CD4-positive, alpha-beta T cell treated with Interleukin-15 for 1 hour (primary cell): Measurements from ENCODE around the gene HNRNPC.
A peak's percentile ranks its signal among the peaks of the same experiment; 100 is the strongest.

Source experiments
- DNase-seq: peaks from one replicate; pipeline ENCODE4 v3.0.0-alpha.2; 2020

The HNRNPC gene

DNA sequence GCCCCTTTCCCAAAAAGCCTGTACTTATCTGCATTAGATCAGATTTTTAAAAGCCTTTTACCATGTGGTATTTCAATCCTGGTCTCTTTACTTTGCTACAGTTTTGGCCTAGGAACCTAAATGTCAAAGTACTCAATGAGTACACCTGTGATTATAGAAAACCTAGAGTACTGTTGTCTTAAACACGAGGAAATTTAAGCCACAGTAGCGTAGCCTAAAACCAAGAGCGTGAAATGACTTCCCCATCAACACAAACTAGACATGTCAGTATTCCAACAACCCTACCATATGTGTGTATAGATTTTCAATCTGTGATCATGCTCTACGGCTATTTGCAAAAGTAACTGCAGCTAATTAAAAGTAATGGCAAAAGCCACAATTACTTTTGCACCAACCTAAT lies 60.7 kb downstream of the HNRNPC start:
- no peak for DNase-seq

DNA sequence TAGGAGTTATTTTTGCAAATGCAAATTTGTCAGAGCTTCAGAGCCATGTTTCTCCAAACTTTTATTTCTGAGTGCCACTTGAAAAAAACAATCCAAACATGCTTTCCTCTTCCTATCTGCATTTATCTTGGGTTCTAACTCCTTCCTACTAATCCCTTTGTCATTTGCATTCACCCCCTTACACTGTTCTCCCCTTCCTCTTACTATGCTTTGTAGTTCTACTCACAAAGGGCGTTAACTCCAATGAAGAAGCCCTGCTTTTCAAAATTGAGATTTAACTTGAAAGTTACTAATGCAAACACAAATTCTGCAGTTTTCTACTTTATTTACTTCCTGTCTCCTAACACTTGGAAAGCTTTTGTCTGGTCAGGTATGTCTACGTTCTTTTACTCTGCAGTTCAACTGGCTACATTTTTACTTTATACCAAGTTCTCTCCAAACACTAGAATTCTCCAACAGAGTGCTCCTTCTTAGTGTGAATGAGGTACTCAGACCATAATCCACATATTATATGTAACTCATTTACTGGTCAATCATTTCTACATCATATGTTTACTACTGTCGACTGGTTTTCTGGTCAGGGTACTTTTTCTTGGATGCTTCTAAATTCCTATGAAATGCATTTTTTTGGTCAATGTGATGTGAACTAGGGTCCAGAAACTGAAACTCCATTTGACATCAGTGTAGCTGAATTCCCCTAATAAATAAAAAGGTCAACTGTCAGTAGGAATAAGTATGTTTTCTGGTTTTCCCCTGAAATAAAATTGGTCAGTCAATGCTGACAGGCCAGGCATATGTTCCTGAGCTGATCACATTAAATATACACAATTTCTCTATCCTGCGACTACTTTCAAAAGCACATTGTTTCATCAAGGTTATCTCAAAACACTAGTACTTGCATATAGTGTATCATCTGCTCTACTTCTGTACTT lies 62.2 kb downstream of the HNRNPC start:
- no peak for DNase-seq

DNA sequence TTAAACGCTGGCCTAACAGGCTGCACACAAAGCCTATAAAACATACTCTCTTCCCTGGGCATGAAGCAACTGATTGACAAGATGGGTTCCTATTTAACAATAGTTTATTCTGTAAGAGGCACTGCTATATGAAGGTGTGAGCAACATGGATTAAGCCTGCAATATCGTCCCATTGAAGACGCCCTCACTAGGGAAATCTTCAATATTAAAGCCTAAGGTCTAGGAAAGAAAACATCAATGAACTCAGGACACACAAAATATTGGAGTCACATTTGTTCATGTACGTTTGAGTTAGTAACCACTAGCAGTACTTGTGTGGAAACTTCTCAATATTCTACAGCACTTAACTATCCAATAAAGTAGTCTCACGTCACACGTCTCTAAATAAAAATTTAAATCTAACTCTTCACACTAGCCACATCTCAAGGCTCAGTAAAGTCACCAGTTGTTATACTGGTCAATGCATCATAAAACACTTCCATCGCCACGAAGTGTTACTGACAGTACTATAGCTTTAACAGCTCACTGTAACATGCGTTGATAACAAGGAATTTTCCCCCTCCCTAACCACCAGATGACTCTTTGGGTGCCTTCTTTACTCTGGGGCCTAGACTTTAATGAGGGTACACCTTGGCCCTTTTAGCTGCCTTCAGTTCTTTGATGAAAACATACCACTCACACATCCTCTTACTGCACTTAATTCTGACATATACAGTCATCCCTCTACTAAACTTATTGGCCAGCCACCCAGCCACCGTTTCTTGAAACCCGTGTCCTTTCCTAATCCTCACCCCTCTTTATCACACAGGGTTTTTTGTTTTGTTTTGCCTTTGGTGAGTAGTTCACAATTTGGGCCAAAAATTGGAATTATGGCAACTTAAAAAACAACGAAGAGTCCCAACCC lies 63.3 kb downstream of the HNRNPC start:
- DNase-seq, result no peak

DNA sequence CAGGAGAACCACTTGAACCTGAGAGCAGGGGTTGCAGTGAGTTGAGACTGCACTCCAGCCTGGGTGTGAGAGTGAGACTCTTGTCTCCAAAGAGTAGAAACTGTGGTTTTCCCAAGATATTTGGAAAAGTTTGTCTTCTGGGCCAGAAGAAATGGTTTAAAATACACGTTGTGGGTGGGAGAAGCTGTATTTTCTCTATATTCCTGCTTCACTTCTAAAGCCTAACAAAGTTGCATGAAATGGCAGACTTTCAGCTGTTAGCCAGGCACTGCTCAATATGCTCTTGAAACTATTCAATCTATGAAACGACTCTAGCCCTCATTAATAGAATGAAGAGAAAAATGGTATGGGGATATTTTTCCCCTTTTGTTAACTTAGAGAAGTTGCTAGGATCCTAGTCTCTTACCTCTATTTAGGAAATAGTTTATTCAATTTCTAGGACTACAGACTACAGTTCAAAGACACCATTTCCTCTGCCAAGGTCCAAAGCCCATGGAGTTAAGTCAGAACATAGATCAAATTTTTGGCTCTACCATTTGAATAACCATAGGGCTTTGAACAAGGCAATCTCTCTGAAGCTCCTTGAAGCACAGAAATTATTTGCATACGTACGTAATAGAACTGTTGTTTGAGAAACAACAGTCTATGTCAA lies 64.1 kb downstream of the HNRNPC start:
- no peak for DNase-seq

DNA sequence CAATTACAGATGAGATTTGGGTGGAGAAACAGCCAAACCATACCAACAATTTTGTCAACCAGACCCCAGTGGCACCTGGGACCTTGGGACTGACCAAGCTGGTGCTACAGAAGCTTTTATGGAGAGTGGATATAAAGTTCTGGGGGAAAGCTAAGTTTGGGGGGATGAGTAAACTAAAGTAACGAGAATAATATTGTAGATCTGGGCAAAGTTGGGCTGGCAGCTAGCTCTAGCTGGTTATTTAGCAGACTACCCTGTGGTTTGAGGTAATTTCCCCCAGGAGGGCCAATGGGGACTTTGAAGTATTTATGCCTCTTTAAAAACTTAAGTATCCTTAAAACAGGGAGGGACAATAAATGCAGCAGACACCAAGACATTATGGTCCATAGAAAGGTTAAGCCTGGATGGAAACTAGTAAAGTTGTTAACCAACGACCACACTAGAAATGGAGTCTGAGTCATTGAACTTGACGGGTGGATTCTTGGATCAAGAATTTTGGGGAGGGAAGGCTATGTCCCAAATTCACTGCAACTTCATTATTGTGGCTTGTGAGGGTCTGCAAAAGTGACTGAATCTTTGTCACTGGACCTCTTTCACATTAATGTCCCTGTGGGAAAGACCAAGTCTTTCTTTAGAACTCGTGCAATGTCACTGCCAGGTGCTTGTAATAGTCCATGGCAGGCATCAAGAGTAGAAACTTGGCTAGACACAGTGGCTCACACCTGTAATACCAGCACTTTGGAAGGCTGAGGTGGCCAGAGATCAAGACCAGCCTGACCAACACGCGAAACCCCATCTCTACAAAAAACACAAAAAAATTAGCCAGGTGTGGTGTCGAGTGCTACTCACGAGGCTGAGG lies 64.8 kb downstream of the HNRNPC start:
- DNase-seq, result no peak

DNA sequence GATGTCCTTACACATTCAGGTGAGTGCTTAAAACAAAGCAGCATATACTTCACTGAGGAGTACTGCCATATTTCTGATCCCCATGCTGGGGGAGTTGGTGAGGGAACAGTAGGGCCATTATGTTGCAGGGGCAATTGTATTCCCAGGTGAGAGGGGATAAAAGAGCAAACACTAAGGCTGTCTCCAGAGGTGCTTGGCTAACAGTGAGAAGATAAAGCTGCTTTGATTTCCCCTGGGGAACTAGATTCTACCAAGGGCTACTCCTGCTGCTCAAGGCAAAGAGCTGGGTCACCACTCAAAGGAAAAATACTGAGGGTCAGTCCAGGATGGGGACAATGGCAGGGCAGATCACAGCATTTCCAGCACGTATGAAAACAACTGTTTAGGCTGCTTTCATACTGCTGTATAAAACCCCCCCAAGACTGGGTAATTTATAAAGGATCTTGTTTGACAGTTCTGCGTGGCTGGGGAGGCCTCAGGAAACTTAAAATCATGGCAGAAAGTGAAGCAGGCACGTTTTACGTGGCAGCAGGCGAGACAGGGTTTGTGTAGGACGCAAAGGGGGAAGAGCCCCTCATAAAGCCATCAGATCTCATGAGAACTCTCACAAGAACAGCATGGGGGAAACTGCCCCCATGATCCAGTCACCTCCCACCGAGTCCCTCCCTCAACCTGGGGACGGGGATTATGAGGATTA lies 65.6 kb downstream of the HNRNPC start:
- no peak for DNase-seq

DNA sequence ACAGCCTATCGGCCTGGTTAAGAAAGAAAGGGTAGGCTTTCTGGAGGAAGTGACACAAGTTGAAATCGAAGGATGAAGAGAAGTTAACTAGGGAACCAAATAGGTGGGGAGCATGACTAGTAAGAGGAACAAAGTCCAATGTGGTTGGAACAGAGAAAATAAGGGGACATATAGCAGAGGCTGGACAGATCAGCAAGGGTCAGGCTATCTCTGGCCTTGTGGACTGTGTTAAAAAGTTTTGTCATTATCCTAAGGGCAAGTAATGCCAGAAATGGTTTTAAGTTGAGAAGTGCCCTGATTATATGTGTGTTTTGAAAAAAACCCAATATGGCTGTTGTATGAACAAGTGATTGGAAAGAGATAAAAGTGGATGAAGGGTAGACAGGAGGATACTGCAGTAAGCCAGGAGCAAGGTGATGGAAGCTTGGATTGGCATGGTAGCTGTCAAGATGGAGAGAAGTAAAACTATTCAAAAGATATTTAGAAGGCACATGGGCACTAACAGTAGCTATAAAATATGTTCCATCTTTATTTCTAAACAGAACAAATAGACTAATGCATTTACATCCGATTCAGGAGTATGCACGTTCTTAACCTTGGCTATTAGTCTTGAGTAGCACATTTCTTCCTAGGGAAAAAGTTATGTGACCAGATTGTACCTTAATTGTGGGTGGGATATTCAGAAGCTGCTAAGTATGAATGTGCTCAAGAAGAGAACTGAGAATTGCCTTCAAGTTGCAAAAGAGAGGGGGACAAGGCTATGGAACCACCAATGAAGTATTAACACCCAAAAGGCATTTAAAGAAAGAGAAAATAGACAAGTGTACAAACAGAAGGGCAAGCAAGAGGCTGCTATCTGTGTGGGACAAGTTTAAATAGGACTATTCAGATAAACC lies 66.5 kb downstream of the HNRNPC start:
- DNase-seq, result no peak

DNA sequence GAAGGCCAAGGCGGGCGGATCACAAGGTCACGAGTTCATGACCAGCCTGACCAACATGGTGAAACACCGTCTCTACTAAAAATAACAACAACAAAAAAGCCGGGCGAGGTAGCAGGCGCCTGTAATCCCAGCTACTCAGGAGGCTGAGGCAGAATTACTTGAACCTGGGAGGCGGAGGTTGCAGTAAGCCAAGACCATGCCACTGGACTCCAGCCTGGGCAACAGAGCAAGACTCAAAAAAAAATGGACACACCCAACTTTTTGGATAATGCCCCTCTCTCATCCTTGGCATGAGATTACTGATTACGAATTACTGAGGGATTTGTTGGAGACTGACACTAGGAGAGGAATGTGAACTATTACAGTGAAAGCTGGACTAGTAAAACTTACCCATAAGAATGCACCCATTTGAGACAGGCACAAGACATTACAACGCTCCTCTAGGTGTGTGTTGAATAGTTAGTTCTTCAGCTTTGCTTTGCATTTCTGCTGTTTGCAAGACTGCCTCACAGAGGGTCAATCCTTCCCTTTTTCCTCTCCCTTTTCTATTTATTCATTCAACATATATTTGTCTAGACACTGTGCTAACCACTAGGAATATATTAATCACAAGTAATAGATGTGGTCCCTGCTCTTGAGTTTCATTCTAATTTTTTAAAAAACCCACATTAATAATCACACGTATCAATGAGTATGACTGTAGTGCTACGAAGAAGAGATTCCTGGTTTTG lies 67.3 kb downstream of the HNRNPC start:
- DNase-seq, result no peak

DNA sequence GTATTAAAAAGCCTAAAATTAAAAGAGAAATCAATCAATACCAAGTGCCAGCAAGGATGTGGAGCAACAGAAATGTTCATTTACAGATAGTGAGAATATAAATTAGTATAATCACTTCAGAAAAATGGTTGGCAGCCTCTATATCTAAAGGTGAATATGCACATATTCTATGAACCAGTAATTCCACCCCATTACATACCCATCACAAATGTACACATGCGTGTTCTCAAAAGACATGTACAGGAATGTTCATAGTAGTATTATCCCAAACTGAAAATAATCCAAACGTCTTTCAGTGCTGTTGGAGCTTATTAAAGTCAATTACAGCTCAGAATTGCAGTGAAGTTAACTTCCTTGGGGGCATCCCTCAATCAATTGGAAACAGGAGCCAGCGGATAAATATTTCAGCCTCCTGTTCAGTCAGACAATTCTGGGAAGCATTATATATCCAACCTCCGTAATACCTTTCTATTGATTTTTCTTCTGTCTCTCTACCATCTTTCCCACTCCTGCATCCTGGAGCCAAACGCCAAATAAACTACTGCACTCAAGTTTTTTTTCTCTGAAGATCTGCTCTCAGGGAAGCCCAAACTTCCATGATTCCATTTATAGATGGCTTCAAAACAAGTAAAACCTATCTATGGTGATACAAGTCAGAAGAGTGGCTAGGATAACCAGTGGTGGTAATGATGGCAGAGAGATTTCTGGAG lies 68.3 kb downstream of the HNRNPC start:
- DNase-seq, result no peak

DNA sequence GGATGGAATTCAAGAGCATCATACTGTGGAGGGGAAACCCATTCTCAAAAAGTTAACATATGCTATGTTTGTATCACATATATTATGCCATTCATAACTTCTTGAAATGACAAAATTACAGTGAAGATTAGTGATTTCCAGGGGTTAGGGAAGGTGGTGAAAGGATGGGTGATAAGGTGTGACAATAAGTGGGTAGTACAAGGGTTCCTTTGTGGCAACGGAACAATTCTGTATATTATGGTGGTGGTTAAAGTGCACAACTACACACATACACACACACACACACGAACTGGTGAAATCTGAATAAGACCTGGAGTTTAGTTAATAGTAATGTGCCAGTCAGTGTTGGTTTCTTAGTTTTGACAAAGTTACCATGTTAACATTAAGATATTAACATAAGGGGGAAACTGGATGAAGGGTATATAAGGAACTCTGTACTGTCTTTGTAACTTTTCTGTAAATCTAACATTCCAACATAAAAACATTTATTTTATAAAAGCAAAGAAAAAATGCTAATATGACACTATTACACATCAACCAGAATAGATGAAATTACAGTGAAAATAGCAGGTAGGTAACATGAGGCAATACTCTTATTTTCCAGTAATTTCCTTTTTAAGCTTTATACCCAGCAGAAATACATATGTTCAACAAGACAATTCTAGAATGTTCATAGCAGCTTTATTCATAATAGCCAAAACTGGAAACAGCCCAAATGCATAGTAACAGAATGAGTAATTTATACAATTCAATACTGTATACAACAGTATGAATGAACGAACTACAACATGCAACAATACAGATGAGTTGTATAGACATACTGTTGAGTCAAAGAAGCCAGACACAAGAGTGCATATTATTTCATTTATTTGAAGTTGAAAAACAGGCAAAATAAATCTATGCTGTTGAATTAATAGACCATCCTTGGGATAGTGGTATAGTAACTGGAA lies 69.4 kb downstream of the HNRNPC start:
- DNase-seq, result no peak

DNA sequence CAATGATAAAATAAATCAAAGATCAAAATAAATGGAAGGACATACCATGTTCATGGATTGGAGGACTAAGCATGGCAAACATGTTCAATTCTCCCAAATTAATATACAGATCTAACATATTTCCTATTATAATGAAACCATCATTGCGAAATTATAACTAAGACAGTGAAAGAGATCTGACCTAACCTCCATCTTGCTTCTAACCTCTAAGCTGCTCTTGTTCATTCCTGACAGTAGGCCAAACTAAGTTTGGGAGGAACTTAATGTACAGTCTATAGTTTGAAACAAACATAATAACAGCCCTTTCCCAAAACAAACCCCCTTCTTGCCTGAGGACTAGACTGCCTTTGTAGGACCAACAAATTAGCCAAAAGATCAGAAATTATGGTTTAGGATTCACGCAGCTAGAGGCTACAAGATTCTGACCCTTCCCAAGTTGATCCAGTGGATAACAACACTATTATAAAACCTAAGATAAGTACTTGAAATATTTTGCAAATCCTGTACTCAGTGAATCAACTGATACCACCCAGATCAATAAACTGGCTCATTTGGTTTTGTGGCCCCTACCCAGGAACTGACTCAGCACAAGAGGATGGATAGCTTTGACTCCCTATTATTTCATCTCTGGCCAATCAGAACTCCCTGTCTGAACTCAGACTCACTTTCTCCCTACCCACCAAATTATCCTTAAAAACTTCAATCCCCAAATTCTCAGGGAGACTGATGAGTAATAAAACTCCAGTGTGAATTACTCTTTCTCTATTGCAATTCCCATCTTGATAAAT lies 71.6 kb downstream of the HNRNPC start:
- DNase-seq, result no peak

DNA sequence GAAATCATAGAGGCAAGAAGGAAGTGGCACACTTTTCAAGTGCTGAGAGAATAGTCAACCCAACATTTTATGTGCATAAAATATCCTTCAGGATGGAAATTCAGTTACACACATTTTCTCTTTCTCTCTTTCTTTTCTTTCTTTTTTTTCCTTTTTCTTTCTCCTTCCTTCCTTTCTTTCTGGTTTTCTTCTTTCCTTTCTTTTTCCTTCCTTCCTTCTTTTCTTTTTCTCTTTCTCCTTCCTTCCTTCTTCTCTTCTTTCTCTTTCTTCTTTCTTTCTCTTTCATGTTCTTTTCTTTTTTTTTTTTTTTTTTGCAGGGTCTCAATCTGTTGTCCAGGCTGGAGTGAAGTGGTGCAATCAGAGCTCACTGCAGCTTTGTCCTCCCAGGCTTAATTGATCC lies 74.6 kb downstream of the HNRNPC start:
- no peak for DNase-seq

DNA sequence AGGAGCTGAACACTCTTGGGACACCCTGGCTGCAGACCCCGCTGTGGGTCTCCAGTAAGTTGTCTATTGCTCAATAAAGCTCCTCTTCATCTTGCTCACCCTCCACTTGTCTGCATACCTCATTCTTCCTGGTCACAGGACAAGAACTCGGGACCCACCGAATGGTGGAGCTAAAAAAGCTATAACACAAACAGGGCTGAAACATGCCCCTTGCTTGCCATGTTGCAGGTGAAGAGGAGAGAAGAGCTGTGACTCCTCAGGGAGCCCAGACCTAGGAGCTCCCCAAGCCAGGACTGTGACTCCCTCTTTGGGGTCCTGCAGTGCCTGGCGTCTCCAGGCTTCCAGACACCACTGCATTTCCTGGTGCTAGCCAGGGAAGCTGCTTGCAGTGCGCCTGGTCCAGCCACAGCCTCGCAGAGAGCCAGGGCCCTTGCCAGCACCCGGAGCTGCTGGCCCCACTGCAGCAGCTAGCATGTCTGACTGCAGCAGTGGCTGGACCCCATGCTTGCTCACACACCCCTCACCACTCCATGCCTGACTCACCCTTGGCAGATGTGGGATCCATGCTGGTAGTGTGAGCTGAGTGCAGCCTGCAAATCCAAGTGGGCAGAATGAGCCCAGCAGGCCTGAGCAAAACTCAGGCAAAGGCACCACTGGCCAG lies 76.2 kb downstream of the HNRNPC start:
- no peak for DNase-seq

DNA sequence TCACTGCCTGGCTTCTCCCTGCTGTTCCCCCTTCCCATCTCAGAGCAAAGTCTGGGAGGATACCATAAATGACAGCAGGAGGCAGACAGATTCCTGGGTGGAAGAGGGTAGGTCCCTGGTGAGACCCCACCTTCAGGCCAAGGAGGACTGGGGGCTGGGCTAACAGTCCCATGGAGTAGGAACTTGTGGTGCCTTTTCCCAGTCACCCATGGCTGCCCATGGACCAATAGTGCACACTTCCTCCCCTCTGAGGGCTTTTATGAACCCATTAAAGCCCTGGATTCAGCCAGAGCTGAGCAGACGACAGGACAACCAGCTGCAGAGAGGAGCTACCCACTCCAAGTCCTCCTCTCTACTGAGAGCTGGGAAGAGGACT lies 76.8 kb downstream of the HNRNPC start:
- DNase-seq, result no peak

DNA sequence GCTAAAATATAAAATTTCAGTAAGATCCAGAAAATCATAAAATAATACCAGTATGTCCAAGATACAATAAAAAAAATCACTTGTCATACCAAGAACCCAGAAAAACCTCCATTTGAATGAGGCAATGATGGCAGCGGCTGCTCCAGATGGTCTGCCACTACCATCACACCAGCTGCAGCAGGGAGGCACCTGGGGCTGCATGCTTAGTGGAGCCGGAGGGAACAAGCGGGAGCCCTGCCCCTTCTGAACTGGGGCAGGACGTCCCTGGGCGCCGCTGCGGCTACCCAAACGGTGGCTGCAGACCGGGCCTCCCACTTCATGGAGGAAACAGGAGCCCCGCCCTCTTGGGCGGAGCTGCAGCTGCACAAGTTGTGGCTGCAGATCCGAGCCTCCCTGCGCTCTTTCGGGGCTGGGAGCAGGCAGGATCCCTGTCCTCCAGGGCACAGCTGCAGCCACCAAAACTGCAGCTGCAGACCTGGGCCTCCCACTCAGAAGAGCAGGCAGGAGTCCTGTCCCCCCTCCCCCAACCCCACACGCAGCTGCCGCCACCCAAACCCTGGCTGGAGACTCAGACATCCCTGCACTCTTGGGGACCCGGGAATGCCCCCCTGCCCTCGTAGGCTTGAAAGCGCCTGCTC lies 77.3 kb downstream of the HNRNPC start:
- peak; percentile 72 for DNase-seq

DNA sequence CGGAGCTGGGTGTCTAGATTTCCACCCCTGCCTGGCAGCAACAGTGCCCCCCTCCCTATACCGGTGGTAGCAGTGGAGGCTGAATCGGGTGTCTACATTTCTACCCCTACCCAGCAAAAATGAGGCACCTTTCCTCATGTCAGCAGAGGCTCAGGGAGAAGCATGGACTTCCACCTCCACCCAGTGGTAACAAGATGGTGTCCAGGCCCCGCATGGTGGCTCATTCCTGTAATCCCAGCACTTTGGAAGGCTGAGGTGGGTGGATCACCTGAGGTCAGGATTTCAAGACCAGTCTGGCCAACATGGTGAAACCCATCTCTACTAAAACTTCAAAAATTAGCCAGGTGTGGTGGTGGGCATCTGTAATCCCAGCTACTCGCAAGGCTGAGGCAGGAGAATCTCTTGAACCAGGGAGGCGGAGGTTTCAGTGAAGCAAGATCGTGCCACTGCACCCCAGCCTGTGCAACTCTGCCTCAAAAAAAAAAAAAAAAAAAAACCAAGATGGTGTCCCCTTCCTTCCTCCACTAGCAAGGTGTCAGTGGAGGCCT lies 77.9 kb downstream of the HNRNPC start:
- DNase-seq, result no peak
